DOHH2 (cell line): ENCODE results near the gene ATP10A.

ENCODE experiments used
- H3F3A ChIP-seq: fragments of 200-600 bp; sonication (generic), shearing (Covaris generic); 2 replicates; pipeline ENCODE4 v1.6.0; 2016; ENCODE audit warnings: antibody characterized with exemption, mild to moderate bottlenecking; ENCODE audit not compliant: control insufficient read depth, insufficient read depth
- H3K27ac ChIP-seq: fragments of 200-600 bp; sonication (generic); 2 replicates; pipeline ENCODE4 v1.5.1; 2014; ENCODE audit warnings: low read depth, mild to moderate bottlenecking, low read length, moderate library complexity
- H3K27me3 ChIP-seq: fragments of 200-600 bp; sonication (generic); 2 replicates; pipeline ENCODE4 v1.6.1; 2014; ENCODE audit warnings: mild to moderate bottlenecking, low read length, mixed read lengths; ENCODE audit not compliant: control insufficient read depth
- H3K36me3 ChIP-seq: fragments of 200-600 bp; sonication (generic); 2 replicates; pipeline ENCODE4 v1.6.1; 2014; ENCODE audit warnings: mild to moderate bottlenecking, low read length, moderate library complexity, mixed read lengths; ENCODE audit not compliant: control insufficient read depth
- H3K4me1 ChIP-seq: fragments of 200-600 bp; sonication (generic); 2 replicates; pipeline ENCODE4 v1.6.1; 2014; ENCODE audit warnings: mild to moderate bottlenecking, low read length, mixed read lengths; ENCODE audit not compliant: control insufficient read depth
- H3K4me2 ChIP-seq: fragments of 200-600 bp; sonication (generic); 2 replicates; pipeline ENCODE4 v1.6.0; 2014; ENCODE audit warnings: mild to moderate bottlenecking, low read length, moderate library complexity
- H3K4me3 ChIP-seq: fragments of 200-600 bp; sonication (generic); 2 replicates; pipeline ENCODE4 v1.5.1; 2014; ENCODE audit warnings: mild to moderate bottlenecking, low read length, mixed read lengths
- H3K79me2 ChIP-seq: fragments of 200-600 bp; sonication (generic); 2 replicates; pipeline ENCODE4 v1.6.1; 2014; ENCODE audit warnings: mild to moderate bottlenecking, low read length, mixed read lengths; ENCODE audit not compliant: control insufficient read depth
- H3K9me2 ChIP-seq: fragments of 200-600 bp; sonication (generic); replicated peaks from 2 replicates; pipeline ENCODE4 v1.6.1; 2014; ENCODE audit warnings: mild to moderate bottlenecking, low read length, mixed read lengths; ENCODE audit not compliant: control insufficient read depth
- H3K9me3 ChIP-seq: fragments of 200-600 bp; sonication (generic); 2 replicates; pipeline ENCODE4 v1.6.1; 2014; ENCODE audit warnings: antibody characterized with exemption, low read length, mixed read lengths; ENCODE audit not compliant: control insufficient read depth, insufficient read depth
- H4K20me1 ChIP-seq: fragments of 200-600 bp; sonication (generic); 2 replicates; pipeline ENCODE4 v1.6.0; 2014; ENCODE audit warnings: low read depth, mild to moderate bottlenecking, antibody characterized with exemption, low read length, moderate library complexity; ENCODE audit not compliant: control insufficient read depth, insufficient read depth
- CTCF ChIP-seq: fragments of 200-600 bp; sonication (generic); IDR thresholded peaks from one replicate; pipeline ENCODE4 v1.5.1; 2014; ENCODE audit warnings: antibody characterized with exemption, mild to moderate bottlenecking, low read depth, low read length; ENCODE audit not compliant: poor library complexity, severe bottlenecking
- EZH2phosphoT487 ChIP-seq: fragments of 200-600 bp; sonication (generic); IDR thresholded peaks from 2 replicates; pipeline ENCODE4 v1.6.1; 2017; ENCODE audit warnings: borderline replicate concordance, mild to moderate bottlenecking, antibody characterized with exemption, low read length, moderate library complexity, mixed read lengths

ATP10A gene

GRCh38 chr15:25733036-25733855 is 129.9 kb downstream of the ATP10A start:
- Histone ChIP-seq H3K36me3 (no peaks in the 10 kb centered on the region), H3K9me3 (peaks cover 33% of the 10 kb centered on the region), H3K9me2 (no peaks in the 10 kb centered on the region), H3K4me1 (no peaks in the 10 kb centered on the region), H4K20me1 (no peaks in the 10 kb centered on the region), H3K27ac (no peak overlapping the region), H3K79me2 (no peaks in the 10 kb centered on the region), H3K4me3 (no peak overlapping the region), H3F3A (no peaks in the 10 kb centered on the region), H3K27me3 (no peaks in the 10 kb centered on the region), H3K4me2 (no peak overlapping the region)
- no peak for TF ChIP-seq CTCF
- no peak for TF ChIP-seq EZH2phosphoT487

GRCh38 chr15:25732191-25732590 is 130.9 kb downstream of the ATP10A start:
- TF ChIP-seq EZH2phosphoT487: no peak
- no peak for TF ChIP-seq CTCF
- Histone ChIP-seq H3K4me1 (no peaks in the 10 kb centered on the region), H3K27me3 (no peaks in the 10 kb centered on the region), H3K4me3 (no peak overlapping the region), H3F3A (no peaks in the 10 kb centered on the region), H4K20me1 (no peaks in the 10 kb centered on the region), H3K27ac (no peak overlapping the region), H3K9me3 (peaks cover 35% of the 10 kb centered on the region), H3K36me3 (no peaks in the 10 kb centered on the region), H3K4me2 (no peak overlapping the region), H3K9me2 (no peaks in the 10 kb centered on the region), H3K79me2 (no peaks in the 10 kb centered on the region)

- Histone ChIP-seq H3K4me2 (no peak overlapping the region), H3K9me2 (no peaks in the 10 kb centered on the region), H3K27me3 (no peaks in the 10 kb centered on the region), H3F3A (no peaks in the 10 kb centered on the region), H3K27ac (no peak overlapping the region), H3K36me3 (no peaks in the 10 kb centered on the region), H3K79me2 (no peaks in the 10 kb centered on the region), H3K4me1 (no peaks in the 10 kb centered on the region), H4K20me1 (no peaks in the 10 kb centered on the region), H3K4me3 (no peak overlapping the region), H3K9me3 (peaks cover 35% of the 10 kb centered on the region)
- TF ChIP-seq EZH2phosphoT487 (no peak), CTCF (no peak)
Measured at GRCh38 chr15:25731411-25731810, 131.7 kb downstream of the ATP10A start.
